NCI-H1436 treated with DMSO at 0.1 percent for 48 hours (cell line): ENCODE data around the gene BTBD3.

Experiments used
- DNase-seq: peaks from one replicate; lab custom pipeline; 2025; lab: John Stamatoyannopoulos, UW

Gene BTBD3

GRCh38 chr20:11917663-11918062 lies at the start of gene BTBD3:
Gene BTBD3, plus strand, starts transcription at chr20:11917893. Its CDS starts 383 bp downstream, at chr20:11918276.
- DNase-seq, result peak; percentile 26

- no peak for DNase-seq
Measured at GRCh38 chr20:11869641-11870040, 48.1 kb upstream of the BTBD3 start.

GRCh38 chr20:11870411-11870810 lies 47.3 kb upstream of the BTBD3 start:
- DNase-seq, result no peak

- DNase-seq, result no peak
Measured at GRCh38 chr20:11876555-11876954, 41.1 kb upstream of the BTBD3 start.

DNA sequence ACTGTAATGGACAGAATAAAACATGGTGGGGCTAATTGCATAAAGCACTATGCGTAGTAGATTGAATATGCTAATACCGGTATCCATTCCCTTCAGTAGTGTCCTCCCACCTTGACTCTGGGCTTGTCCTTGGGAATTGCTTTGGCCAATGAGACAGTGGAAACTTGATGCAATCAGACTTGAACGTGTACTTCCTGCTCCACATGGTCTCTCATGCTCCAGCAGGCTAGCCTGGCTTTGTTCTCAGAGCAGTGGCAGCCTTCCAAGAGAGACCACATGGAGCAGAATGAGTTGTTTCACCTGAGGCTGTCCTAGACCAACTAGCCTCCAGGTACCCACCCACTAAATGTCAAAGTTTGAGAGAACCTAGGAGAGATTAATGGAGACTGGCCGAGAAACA lies 37.0 kb upstream of the BTBD3 start:
- DNase-seq, result no peak

DNA sequence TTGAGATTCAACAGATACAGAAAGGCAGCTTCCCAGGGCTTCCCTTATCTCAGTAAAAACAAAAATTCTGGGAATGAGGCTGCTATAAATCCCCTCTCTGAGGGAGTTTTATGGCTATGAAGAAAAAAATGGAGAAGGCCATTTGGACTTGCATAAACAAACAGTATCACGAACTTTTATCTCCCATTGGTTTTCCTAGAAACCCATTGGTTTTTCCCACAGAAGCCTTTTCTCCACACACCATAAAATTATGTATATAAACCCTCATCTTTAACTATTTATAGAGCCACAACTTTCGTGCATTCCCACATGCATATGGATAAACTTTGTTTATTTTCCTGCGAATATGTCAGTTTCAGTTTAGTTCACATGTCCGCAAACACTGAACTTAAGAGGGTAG lies 36.2 kb upstream of the BTBD3 start:
- DNase-seq, result no peak

DNA sequence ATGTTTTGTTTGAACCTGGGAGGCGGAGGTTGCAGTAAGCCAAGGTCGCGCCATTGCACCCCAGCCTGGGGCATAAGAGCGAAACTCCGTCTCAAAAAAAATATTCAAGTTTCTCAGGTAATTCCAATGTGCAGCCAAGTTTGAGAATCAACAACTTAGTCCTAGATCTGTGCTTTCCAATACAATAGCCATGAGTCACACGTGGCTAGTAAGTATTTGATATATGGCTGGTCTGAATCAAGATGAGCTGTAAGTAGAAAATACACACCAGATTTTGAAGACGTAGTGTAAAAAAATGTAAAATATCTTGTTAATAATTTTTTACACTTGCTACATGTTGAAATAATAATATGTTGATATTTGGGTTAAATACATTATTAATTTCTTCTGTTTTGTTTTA lies 35.0 kb upstream of the BTBD3 start:
- no peak for DNase-seq

- DNase-seq, result no peak
Measured at GRCh38 chr20:11888648-11889047, 29.0 kb upstream of the BTBD3 start.

DNA sequence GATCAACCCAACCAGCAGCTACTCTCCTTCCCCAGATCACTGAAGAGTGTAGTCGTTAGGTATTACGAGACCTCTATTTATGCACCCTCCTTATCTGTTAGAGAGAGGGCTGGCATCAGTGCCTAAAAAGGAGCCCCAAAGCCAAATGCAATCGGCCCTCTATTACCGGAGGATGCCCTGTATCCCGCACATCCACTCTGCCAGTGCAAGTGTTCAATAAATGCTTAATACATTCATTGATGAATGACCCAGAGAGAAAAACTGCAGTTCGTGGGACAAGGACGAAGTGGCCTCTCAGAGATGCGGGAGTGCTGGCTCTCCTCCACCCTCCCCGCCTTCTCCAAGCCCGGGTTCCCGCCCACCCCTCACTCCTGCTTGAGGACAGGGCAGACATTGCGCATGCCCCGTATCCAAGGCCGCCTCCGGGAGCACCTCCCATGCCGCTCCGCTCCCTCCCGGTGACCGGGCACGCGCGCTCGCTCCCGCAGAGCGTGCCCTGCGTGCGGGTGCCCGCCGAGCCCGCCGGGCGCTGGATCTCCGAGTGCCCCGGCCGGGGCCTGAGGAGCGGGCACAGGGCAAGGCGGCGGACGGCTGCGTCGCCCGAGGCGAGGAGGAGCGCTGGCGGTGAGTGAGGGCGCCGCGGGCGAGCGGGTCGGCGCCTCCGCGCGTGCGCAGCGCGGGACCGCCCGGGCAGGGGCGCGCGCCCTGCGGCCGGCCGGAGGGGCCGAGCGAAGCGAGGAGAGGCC lies 27.2 kb upstream of the BTBD3 start:
- DNase-seq, result no peak

GRCh38 chr20:11891077-11891775 lies 26.5 kb upstream of the BTBD3 start:
- no peak for DNase-seq

GRCh38 chr20:11891776-11892545 lies 25.7 kb upstream of the BTBD3 start:
- no peak for DNase-seq

GRCh38 chr20:11894062-11894461 lies 23.6 kb upstream of the BTBD3 start:
- no peak for DNase-seq

DNA sequence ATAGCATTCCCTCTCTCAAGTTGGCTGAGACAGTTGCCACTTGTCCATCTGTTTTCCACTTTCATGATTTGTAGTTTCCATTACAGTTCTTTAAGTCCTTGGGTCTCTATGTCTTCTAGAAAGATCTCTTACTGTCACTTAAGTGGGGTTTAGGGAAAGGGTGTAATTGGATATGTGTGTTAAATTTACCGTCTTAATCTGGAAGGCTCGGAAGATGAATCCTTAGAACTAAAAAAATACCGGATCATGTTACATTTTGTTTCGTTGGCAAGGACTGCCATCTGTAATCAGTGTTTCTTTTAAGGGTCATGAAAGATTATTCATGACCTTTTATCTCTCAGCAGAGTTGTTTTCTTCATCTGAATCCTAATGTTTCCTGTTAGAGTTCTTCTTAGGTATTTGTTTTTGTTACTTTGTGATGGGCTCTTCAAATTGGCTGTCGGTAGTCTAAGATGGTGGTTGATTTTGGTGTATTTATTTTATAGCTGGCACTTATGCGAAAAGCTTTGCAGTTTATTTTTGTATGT lies 21.8 kb upstream of the BTBD3 start:
- no peak for DNase-seq

GRCh38 chr20:11901127-11901526 lies 16.6 kb upstream of the BTBD3 start:
- DNase-seq, result no peak

GRCh38 chr20:11902285-11902697 lies 15.4 kb upstream of the BTBD3 start:
- DNase-seq, result no peak

DNA sequence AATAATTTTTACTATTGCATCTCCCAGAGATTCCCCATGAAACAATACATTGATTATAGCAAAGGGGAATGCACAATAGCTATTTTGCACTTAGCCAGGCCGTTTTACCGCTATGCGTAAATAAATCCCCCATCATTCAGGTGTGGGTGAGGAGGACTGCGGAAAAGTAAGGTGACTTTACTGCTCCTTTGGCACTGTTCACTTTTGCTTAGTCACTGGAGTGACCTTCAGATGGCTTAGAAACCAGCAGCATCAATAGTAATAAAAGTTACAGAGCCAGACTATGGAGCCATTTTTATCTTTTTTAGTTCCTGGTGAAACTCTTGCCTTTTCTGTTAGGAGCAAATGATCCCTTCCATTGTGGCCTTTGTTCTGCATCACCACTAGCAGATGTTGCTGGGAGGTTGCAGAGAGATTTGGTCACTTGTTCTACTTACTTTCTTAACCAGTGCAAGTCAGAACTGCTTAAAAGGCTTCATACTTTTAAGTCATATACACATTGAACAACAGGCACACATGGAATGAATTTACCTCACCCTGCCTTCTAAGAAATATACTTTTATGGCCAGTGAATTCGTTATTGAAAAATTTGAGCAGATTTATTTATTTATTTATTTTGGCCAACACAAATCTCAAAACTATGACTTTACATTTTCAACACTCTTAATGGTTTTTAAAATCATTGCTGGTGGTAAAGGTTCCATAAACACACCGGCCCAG lies 12.1 kb upstream of the BTBD3 start:
- DNase-seq, result no peak

DNA sequence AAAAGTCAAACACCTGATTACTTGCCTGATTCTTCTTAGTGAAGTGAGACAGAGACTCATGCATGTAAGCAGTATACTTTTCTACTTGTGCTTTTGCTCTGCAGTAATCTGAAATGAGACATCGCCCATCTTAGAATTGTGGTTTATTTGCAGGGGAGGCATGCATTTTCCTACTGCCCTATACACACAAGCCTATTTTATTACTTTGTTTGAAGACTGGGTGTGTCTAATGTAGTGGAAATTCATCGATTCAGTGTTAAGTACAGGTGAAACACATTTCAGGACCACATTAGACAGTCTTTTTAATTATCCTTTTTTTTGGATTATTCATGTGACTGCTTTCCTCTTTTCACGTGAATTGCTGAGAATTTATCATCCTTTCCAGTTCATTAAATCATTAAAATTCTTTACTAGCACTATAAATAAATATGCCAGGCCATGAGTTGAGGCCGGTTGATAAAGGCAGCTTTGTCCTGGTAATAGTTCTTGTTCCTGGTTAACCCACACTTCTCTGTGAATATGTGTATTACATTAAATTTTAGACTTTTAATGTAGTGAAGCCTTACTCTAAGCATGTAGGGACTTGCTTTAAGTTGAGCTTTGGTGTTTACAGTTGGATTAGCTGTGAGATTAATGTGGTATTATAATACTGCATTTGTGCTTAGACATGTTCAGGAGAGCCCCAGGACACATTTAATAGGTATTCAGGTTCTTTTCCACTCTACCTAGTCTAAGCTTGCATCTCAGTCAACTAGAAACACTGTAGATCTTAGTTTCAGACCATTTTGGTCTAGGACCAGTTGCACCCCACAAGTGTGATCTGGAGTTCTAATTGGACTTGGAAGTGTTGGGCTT lies 10.8 kb upstream of the BTBD3 start:
- DNase-seq, result no peak

- no peak for DNase-seq
Measured at GRCh38 chr20:11907621-11908020, 10.1 kb upstream of the BTBD3 start.

DNA sequence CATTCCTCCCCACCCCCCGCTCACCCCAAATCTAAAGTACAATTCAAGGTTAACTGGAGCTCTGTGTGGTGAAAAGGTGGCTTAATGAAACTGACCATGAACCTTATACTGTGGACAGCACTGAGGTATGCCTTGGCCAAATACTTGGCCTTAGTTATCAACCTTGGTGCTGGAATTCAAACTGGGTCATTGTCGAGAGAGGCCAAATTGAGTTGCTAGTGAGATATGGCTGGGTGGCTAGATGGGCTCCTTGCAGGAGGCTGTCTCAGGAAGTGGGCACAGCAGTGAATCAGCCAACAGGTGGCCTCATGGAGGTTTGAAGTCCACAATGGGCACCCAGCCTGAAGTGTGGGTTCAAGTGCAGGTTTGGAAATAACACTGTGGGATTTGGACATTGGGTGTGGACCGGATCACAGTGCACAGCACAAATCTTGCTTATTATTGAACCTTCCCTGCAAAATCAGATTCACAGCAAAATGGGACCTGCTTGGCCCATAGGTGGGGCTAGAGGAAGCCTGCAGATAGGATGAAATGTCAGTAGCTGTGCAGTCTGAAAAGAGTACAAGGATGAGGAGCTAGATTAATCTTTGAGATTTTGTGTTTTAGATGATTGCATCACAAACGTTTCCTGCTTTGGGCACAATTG lies 5.6 kb upstream of the BTBD3 start:
- DNase-seq, result no peak

GRCh38 chr20:11912659-11913415 lies 4.9 kb upstream of the BTBD3 start:
- DNase-seq, result no peak
